Embryonic facial prominence (tissue), 1 donor: ENCODE measurements around the gene AGAP1.

Source experiments
- DNase-seq: peaks from one replicate; pipeline ENCODE4 v3.0.0-alpha.2; 2016; ENCODE audit errors: extremely low spot score

Gene AGAP1

DNA sequence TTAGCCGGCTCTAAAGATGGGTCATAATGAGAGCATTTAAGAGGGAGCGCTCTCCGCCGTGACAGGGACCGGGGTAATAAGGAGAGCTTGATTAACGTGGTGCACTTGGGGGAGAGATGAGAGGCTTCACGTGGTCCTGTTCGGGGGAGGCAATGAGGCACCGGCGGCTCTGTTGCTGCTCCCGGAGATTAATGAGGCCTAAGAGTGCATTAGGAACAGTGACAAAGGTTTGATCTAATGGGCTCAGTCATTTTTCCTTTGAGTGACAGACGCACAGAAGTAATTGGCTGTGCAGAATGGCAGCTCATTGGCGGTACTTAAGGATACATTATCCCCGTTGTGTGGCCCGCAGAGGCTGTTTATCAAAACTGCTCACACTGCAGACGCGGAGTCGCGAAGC is 423.7 kb downstream of the AGAP1 start:
- DNase-seq, result no peak

DNA sequence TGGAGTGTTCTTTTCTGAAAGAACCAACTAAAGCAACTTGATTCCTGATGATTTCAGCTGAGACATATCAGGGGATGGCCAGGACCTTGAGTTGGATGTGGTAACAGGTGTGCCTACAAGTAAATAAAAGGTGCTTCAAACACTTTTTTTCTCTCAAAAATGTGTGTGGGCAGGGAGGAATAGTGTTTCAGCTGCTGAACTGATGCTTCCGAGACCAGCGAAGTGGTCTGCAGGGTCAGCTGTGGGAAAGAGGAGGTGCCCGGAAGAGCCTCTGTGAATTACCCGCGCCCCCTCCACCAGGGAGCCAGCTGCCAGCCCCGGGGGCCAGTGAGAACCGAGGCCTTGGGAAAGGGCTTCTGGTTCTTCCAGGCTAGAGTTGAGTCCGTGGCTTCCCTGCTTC is 425.0 kb downstream of the AGAP1 start:
- no peak for DNase-seq

DNA sequence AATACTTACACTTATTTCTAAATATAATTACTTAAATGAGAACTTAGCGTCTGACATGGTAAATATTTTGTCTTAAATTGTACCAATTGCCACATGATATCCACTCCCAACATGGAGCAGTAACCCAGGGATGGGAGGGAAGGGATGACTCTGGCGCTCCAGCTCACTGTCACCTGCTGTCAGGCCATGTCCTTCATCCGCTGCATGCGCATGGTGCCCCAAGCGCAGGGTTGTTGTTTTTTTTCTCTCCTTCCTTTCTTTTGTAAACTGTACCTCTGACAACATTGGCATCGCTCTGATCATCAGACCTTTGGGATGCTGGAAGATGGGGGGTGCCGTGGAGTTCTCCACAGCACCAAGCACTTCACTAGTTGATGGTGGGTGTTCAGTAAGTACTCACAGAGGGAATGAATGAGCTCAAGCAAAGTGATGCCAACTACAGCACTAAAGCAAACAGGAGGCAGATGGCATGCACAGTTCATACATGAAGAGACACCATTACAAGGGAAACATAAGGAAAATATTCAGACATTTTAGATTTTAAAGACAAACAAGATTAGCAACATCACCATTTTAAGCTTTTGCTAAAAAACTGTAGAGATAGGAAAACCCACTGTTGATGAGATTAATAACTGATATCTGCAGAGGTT is 426.5 kb downstream of the AGAP1 start:
- DNase-seq, result no peak

DNA sequence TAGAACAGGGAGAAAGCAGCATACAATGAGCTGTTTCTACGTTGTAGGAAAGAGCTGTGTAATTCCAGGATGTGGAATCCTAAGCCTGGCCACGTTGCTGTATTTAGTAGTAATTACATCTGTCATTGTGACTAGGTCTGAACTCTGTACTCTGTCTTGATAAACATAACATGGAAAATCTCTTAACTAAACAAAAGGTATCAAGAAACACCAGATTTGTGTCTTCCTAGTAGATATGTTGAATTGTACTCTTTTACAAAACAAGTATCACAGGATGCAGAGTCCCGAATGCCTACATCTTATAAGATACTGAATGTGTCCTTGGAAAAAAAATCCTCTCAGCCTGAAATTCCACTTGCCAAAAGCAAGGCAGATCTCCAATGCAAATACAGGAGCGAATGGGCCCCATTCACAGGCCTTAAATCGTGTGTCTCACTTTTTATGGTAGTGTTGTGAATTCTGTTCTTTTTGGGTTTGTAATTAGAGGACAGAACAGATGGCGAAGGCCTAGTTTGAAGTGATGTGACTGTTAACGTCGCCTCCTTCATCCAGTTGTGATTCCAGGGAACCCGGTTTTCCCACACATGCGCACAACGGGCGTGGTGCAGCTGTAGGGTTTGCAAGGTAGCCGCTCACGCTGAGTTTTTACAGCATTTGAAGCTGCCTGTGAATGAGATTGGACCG is 427.8 kb downstream of the AGAP1 start:
- DNase-seq, result no peak

DNA sequence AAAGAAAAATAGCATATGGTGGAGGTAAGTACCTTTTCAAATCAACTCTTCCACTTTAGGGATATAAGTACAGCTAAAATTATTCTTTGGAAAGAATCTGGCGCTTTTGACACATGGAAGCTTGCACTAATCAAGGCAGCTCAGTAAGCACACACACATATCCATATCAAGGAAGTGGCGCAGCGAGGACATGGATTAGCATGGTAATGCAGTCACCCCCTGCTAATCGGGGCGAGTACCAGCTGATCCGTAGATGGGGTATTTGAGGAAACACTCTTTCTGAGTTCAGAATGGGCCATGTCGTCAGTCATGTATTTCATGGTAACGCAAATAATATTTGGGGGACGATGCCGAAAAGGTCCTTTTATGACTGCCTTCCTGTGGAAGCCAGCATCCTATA is 429.0 kb downstream of the AGAP1 start:
- no peak for DNase-seq

DNA sequence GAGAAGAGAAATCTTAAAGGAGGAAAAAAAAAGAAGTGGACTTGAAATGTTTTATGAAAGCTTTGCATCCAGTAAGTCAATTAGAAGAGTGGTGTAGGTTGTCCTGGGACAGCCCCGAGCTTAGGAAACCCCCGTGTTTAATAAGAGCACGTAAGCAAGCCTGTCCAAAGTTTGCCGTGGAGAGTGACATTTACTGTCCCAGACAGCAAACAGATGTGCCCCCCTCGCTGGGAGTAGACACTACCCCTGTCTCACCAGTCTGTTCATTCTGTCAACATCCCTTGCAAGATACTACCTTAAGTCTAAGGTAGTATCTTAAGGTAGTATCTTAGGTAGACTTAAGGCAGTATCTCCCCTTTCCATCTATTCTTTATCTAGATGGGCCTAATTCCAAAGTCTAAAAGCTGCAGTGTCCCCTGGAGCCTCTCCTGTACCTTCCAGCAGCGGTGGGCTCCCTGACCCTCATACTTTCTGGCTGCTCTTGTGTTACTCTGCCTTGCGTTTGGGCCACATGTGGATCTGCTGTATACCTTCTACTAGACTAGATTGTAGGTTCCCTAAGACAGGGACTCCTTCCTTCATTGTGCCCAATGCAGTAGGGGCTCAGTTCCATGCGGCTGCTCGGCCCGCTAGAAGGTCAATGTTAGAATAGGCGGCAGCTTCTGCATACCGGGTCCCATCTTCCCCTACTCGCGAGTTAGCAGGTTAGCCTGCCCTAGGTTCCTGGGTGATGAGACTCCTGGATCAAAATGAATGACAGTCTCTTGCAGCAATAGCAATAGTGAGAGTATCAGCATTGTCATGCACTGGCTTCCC is 430.2 kb downstream of the AGAP1 start:
- DNase-seq, result no peak

DNA sequence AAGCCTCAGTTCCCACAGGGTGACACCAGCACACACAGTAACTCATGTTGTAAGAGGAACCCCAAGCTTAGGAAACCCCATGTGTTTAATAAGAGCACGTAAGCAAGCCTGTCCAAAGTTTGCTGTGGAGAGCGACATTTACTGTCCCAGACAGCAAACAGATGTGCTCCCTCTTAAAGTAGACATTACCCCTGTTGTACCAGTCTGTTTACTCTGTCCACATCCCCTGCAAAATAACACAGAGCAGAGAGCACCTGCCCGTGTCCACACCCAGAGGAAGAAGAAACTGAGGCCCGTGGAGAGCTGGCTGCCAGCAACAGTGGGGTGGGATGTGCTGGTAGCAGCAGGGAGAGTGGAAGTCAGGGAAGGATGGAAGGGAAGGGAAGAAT is 430.8 kb downstream of the AGAP1 start:
- DNase-seq, result no peak

DNA sequence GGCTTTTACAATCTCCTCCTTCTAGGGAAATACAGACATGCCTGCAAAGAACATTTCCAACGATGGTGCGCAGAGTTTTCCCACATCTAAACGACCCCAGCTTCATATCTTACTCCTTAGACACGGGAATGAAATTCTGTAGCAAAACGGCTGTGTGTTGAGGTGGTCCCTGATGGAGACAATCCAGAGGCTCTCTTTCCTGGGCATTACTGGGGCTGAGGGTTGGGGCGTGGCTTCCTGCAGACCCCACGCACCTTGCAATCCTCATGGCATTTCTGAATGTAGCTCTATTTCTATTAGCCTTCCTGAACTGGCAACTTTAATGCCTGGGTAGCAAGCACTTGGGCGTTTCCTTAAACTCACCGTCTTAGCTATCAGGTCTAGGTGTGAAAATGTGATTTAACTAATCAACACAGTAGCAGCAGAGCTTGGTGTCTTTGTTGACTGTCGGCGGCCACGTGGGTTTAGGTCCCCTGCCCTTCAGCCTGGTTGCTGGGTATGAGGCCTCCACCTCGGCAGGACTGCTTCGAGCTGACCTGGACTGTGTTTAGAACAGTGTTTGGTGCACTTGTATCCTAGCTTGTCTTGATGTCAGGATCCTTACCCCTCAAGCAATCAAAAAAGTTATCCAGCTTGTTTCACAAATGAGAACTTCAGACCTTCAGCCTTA is 431.5 kb downstream of the AGAP1 start:
- DNase-seq, result no peak

DNA sequence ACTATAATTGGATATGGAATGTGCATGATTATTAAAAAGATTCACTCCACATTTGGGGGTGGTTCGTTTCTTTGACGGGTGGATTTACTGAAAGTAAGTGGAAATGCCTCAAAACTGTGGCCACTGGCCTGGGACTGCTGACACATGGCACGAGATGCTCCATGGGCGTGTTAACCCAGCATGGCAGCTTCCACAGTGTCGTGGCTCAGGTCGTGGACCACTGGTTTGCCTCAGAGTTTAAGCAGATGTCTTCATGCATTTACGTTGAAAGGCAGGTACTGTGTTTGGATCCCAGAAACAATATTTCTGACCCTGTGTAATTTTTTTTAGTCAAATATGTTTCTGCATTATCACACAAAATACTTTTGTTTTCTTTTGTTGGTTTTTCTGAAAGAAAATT is 432.4 kb downstream of the AGAP1 start:
- no peak for DNase-seq

DNA sequence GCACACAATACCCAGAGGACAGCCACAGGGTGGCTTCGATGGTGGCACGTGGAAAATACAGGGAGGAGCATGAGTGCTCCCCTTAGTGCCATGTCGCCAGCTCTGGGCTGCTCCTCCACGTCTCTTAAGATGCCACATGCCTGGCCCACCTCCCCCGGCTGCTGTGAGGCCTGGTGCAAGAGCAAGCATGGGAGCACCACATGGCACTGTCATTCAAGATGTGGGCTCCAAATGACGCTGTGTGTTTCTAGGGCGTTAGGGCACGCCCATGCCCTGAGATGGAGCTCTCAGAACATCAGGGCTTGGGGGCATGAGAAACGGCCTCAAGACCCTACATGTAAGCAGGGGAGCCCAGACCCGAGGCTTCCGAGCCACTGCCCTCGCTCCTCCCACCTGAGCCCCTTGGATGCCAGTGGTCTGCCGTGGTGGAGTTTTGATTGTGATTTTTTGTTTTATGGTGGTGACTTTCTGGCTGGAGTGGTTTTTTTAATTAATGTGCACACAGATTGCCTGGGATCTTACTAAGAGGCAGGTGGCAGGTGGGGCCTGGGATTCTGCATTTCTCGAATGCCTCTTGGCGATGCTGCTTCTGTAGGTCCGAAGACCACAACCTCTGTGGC is 435.0 kb downstream of the AGAP1 start:
- DNase-seq, result no peak

DNA sequence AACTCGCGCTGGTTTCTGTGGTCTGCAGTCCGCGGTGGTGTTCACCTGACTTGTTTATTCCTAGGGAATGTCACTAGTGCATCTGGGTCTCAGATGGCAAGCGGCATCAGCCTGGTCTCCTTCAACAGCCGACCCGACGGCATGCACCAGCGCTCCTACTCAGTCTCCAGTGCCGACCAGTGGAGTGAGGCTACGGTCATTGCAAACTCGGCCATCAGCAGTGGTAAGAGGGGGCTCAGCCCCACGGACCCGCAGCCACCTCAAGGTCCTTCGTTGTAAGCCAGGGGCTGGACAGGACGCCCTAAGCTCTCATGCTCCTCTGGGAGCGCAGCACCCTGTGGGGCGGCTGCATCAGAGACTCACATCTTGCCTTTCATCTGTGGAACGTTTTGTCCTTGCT is 436.9 kb downstream of the AGAP1 start:
- no peak for DNase-seq

DNA sequence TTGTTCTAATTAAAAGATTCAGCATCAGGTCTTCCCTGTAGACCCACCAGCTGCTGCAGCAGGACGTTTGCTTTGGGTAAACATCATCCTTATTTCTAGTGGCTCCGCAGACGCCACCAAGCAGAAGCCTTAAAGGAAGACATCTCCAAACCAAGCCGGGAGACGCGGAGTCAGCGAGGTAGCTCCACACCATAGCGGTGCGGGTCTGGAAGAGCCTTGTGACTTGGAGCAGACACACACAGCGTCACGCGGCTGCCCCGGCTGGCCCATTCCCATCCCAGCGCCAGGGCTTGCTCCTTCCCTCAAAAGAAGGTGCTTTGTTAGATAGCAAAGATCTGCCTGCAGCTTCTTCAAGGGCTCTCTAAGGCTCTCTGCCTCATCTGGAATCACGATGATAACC is 437.8 kb downstream of the AGAP1 start:
- DNase-seq, result no peak

DNA sequence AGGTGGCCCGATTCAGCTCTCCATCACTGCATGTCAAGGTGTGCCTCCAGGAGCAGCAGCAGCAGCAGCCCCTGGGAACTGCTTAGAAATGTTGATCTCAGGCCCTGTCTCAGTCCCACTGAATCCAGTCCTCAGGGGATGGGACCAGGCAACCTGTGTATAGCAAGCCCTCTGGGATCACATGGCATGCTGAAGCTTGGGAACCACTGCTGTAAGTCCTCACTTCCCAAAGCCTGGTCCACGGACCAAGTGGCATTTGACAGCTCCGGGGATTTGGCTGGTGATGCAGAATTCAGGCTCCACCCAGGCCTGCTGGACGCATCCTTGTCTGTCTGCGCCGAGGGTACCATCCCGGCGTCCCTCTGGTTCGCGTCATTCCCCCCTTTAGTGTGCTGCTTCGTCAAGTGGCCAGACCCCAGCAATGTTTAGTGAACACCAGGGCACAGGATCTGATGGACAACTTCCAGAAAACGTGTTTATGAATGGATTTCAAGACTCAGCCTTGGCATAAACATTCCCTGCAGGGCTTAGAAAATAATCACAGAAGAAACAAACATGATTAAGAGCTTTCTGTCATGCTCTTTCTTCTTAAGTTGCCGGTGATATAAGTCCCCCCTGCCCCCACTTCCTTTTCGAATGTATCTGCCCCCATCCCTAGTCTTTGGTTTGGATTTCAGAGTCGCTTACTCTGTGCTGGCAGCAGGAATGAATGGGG is 440.4 kb downstream of the AGAP1 start:
- no peak for DNase-seq

DNA sequence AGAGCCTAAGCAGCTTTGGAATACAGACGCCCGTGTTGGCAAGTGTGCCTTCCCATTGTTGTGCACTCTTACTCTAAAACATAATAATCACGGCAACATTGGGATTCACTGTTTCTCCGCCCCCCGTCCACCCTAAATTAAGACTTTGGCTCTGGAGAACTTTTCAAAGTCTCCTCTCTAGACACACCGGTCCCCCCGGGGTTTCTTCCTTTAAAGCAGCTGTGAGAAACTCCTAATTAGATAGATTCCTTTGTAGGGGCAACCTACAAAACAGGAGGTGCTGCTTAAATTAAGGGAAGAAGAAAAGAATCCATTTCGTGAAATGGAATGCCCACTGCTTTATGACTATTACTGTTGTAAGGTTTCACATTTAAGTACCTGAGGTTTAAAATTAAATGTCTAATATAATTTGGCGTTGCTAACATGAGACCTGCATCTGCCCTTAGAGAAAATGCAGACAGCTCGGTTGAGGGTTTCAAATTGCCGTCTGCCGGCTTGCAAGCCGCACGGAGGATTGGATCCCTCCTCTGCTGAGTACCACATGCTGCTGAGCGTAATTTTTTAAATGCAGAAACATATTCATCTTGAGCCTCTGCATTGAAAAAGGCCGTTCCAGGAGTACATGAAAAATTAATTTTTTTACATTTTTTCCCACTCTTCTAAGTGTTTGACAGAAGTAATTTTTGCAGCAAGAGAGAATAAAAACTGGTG is 441.1 kb downstream of the AGAP1 start:
- no peak for DNase-seq

DNA sequence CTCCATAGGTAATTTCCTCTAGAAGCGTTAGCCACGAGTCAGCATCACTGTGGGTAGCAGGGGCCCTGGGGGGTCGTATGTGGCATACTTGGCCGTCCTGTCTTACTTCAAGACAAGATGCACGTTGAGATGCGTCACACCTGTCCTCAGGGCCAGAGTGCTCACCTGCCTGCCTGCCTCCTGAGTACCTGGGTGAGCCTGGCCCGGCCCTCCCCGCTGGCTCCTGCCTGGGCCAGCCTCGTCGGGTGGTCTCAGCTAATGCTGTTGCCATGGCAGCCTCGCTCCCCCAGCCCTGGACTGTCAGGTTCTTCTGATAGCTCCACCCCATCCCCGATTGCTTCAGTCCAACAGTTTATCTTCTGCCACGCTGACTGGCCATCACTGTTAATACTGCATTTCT is 441.9 kb downstream of the AGAP1 start:
- DNase-seq, result no peak

DNA sequence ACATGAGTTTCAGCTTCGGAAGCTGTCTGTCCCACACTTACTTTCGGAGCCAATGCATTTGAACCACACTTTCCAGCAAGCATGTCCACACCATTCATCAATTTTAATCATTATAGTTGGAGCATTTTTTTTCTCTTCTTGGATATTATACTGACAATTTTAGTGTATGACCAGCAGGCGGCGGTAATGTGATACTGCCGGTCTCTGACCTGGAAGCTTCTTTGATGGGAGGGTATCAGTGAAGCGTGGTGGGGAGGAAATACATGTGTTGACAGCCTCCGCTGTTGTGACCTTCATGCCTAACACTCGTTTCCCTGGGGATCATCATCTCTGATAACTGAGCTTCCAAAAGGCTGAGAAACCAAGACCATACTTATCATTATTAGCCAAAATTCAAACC is 442.6 kb downstream of the AGAP1 start:
- no peak for DNase-seq

DNA sequence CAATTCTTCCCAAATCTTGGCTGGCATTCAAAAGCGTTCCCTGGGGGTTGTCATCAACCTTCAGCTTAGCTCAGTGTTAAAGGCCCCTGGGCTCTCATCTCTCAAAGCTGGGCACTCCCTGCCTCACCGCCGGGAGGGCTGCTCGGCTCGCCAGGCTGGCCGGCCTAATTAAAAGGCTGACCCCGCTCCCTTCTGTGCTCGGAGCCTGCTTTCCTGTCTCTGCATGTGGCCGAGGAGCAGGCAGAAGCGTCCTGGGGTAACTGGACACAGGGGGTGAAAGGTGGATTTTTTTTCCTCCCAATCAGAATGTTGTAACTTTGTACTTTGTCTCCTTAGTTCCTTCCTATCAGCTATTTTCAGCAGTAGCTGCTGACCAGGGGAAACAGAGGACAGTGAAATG is 443.2 kb downstream of the AGAP1 start:
- DNase-seq, result no peak

DNA sequence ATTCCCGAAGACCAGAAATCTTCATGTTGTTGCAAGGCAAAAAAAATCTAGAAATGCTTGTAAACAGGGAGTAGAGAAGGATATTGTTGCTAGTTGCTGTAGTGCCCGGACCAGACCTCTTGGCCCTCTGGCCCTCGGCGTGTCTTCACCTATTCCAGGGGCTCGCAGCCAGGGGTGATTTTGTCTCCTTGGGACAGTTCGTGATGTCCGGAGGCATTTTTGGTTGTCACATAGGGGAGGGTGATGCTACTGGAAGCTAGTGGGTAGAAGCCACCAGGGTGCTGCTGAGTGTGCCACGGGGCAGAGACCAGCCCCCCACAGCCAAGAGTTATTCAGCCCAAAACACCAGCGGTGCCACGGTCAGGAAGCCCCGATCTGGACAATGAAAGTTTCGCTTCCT is 443.7 kb downstream of the AGAP1 start:
- no peak for DNase-seq

DNA sequence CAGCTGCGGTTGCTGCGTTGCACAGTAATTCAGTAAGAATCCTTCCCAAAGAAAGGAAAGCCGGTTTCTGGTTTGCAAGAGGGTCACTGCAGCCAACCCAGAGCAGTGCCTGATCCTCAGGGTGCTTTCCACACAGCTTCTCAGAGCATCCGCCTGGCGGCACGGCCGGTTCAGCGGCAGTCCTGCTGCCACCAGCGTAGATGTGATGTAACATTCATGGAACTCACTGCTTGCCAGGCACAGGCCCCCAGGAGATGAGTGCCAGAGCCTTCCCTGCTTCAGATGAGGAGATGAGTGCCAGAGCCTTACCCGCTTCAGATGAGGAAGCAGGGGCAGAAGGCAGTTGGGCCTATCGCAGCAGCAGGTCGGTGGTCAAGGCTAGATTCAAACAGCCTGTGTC is 444.1 kb downstream of the AGAP1 start:
- no peak for DNase-seq

DNA sequence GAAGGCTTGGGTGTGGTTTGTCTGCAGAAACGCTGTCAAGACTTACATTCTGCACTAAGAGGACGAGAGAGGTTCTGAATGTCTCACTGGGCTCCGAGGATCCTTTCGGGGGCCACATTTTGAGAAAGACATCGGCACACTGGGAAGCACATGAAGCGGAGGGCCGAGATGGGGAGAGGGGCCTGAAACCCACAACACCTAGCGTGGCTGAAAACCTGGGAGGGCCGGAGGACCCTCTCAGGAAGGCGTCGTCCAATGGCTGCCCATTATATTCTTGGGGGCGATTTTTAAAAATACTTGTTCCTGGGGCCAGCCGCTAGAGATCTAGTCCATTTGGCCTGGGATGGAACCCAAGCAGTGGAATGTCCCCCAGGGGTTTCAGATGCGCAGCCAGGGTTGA is 444.8 kb downstream of the AGAP1 start:
- no peak for DNase-seq

DNA sequence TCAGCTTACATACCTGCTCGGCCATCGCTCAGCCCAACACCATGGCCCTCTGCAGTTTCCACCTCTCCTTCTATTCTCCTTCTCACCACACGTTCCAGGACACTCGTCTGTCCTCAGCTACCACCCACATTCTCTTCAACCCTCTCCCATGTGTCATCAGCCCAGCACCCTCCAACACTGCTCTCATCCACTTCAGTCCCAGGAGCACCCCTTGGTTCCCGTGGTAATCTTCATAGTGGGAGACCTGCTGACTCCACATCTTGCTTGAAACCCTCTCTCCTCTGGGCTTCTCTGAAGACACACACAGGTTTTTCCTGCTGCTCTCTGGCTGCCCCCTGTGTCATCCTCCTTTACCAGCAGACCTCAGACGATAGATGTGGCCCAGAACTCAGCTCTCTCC is 445.6 kb downstream of the AGAP1 start:
- no peak for DNase-seq
